ENCODE results near the gene CLN6. TPM values are rescaled to one million over a fixed set of nuclear protein-coding genes. Genes with fewer than 3 reads are reported as not detected.
"Not testable (repeated sequence)": the region's sequence is repeated elsewhere in the genome, so short reads cannot be mapped to it uniquely, and the experiment has no call there.

The CLN6 gene
- total RNA-seq, 1 experiment from 2014 or later = 22.7 TPM

DNA sequence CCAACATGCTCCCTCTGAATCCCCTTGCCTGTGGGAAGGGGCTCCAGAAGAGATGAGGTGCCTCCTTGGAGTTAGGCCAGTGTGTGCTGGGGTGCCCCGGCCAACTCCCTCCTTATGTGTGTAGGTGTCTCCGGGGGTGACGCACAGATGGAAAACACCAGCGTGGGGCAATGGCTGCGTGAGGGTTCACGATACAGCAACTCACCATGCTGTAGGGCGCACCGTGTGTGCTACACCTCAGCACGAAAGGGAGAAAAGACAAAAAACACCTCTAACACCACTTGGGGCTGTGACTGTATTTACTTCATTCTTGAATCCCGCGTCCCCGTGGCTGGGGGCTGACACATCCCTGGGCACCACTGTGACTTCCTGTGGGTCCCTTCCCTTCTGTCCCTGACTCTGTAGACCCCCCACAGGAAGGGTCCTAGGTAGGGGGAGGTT lies 22.8 kb downstream of the CLN6 start:
- no peak for DNase-seq (ENCODE audit: low read depth)

DNA sequence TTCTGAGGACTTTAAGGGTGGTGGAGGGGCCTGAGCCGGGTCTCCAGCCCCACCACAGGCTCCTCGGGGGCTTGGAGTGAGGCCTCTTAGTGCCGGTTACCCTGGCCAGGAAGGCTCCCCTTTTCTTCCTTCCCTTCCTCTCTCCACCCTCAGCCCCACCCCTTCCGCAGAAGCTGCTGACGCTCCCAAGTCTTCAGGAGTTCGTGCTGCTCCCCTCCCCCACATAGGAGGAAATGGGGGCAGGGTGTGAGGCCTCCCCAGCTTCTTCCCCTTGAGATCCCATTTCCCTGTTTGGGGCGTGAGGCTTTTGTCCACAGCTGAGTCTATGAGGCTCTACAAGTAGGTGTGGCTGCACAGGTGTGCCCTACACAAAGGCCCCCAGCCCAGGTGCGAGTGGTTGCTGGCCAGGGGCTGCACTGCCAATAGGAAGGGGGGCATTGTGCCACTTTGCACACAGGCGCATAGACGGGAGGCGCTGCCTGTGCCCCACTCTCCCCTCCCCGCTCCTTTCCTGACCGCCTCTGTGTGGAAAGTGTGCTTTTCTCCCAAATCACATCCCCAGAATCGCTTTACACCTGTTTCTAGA lies 23.5 kb downstream of the CLN6 start:
- no peak for DNase-seq (ENCODE audit: low read depth)

DNA sequence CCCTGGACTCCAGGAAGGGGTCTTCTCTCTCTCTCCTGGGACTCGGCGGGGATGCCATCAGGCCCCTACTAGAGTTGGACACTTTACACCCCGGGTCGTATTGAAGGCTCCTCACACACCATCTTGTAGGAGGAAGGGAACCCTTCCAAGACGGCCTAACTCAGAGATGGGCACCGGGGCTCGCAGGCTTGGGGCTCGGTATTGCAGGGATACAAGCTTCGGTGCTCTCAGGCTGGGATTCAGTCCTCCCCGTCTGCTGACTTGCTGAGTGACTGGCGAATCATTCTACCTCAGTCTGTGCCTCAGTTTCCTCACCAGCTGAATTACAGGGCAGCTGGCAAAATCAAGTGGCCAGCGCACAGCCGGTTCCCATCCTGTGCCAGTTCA lies 24.0 kb downstream of the CLN6 start:
- DNase-seq (ENCODE audit: low read depth) = no peak

DNA sequence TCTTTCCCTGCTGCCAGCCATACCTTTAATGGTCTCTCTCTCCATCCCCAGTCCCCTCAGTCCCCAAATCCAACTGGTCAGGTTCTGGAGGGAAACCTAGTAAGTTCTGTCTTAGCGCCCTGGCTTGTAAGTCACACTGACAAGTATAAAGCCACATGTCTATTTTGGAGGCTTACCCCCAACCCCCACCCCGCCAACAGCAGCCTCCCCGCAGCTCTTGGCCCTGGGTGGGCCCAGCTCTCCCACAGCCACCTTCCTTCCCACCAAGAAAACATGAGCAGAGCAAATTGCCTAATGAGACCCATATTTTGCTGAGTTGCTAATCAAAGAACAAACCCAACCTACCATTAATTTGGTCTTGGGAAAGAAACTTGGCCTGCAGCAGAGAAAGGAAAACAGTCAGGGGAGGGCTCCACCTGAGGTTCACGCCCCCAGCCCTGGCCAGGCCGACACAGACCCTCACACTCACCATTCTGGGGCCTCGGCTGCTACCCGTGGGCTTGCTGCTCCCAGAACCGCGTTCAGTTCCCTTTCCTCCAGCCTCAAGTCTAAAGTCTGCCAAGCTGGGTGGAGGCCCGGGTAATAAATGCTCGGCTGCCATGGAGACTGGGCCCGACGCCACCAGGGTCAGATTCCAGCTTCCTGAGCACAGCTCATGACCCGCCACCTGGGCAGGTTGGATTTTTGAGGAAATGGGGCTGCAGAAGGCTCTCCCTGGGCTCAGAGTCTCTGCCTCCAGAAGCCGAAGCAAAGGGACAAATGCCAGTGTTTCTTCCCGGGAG lies 24.6 kb downstream of the CLN6 start, which contains the start of gene CALML4:
TSS of gene CALML4 (minus strand) at position 557 of the 782 bp plus-strand sequence. CDS start at position 472, 85 bp downstream.
- no peak for DNase-seq (ENCODE audit: low read depth)

DNA sequence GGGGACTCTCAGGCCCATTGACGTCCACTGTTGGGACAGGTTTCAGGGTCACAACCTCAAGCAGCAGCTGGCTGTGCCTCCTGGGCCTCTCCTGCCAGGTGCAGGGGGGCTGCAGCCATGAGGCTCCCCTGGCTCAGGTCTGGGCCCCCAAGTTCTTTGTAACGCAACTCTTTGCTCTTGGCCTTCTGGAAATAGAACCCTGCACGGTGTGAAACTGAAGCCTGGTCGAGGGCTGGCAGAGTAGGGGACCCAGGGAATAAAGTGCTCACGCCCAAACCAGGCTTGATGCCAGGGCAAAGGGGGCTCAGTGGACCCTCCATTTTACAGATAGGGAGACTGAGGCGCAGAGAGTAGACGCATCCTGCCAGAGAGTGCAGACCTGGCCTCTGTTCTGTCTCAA lies 25.2 kb downstream of the CLN6 start:
- DNase-seq (ENCODE audit: low read depth) = no peak

DNA sequence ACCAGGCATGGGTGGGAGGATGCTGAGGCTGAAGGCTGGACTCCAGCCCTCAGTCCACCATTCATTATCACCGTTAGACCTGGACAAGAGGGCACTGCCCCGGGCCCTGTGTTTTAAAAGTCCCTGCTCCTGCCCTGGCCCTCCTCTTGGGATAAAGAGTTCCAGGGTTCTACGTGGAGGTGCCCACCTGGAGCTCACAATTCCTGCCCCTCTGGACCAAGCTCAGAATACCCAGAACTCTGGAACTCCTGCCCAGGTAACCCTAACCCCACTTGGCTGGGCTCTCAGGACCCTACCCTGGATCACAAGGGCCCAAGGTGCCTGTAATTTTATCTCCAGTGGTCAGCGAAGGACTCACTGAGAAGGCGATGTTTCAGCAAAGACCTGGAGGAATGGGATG lies 25.6 kb downstream of the CLN6 start:
- DNase-seq (ENCODE audit: low read depth) = no peak

DNA sequence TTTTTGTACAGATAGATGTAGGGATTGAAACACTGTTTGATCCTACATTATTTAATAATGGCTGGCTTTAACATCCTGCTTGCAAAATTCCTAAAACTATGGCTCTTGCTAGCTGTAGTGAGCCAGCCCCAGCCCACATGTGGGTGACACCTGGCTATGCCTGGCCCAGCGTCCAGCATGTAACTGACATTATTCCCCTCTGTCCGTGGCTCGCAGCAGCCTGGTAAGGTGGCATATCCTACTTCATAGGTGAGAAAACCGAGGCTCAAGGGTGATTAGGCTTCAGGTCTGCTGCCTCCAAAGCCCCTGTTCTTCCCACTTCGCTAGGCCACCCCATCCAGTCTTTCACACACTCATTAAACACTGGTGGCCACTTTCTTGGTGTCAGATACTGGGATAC lies 26.0 kb downstream of the CLN6 start:
- no peak for DNase-seq (ENCODE audit: low read depth)

DNA sequence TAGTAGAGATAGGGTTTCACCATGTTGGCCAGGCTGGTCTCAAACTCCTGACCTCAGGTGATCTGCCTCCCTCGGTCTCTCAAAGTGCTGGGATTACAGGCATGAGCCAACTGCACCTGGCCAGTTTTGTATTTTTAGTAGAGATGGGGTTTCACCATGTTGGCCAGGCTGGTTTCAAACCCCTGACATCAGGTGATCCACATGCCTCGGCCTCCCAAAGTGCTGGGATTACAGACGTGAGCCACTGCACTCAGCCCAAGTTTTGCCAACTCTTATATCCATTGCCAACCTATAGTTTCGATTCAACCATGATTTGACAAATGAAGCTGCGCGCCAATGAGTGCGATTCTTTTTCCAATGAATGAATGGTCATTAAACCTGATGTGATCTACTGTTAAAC lies 26.5 kb downstream of the CLN6 start:
- not testable (repeated sequence) for DNase-seq (ENCODE audit: low read depth)

DNA sequence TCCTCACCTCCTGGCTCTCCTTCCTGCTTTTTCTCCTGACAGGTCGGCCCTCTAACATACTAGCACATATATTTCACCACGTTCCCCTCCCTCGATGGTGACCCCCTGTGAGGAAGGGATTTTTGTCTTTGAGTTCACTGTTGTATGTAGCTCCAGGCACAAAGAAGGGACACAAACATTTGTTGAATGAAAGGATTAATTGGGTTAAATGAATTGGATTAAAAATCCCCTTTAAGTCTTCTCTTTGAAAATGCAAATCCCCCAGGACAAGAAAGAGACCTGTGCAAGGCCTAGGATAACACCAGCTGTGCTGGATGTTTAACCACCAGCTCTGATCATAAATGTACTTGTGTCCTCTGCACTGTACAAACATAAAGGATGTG lies 27.7 kb downstream of the CLN6 start:
- DNase-seq (ENCODE audit: low read depth) = no peak

DNA sequence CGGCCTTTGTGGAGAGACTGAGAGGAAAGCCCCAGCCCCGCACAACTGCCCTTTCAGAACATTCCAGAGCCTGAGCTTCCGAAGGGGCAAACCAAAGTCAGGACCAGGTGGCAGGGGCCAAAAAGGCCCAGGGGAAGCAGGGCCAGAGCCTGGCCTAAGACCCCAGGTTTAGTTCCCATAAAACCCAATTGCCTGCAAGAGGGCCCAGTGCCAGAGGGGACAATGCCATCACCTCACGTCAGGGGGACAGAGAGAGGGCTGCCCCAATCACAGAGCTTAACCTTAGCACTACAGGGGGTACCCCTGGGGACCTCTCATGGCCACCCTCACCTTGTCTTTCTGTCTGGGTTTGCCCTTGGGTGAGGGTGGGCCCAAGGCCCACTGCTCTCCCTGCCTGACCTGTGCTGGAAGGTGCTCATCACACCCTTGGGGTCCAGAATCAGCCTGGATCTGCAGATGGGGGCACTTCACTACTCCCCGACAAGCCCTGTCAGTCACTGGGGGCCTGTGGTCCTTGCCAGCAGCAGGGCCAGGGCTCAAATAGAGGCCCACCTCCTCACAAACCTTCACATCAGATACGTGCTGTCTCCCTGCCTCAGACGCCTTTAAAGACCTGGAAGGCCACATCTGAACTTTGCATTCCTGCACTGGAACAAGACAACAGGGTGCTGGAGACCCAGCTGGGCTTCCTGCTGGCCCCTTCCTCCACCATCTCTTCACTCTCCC lies 28.2 kb downstream of the CLN6 start:
- no peak for DNase-seq (ENCODE audit: low read depth)

DNA sequence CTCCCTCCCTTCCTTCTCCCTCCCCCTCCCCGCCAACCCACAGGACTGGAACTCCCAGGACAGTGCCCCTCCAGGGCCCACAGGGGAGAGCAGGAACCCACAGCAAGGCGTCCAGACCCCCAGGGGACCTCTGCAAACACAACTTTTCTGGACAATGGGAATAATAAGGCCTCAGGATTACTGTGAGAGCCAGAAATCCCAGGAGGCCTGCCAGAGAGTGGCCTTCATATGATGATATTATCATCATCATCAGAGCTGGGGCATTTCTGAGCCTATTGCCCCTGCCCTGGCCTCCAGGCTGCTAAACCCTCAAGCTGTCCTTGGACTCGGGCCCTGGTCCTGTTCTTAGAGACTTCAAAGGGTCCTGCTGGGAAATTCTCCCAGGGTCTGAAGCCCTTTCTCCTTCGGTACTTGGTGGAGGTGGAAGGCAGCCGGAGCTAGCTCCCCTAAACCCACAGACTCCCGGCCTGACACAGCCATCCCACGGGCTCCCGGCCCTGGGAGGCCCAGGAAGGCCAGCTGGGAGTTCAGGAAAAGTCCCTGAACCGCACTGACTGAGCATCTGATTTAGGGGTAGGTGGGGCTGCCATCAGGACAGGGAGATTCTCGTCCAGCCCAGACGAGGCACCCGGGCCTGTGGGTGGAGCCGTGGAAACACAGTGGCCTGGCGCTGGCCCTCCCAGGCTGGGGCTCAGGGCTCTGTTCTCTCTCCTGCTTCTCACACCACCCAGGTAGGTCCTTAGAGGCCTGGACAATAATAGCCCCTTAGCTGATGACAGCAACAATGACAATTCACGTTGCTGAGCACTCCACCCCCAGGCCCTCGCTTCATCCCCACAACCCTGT lies 29.3 kb downstream of the CLN6 start:
- DNase-seq (ENCODE audit: low read depth) = no peak

DNA sequence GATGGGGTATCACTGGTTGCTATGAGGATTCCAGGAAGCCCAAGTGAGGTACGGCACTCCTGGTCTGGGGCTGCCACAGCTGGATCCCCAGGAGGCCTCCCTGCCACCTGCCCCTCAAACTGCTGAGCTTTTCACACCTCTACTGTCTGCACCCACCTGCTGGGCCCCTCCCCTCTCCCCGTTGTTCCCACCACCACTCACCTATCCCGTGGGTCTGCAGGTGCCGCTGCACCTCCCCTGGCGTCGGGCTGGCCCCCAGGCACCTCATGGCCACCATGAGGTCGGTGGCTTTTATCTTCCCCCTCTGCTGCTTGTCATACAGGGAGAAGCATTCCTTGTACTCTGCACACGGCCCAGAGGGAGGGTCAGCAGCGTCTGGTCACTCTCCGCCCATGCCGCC lies 30.2 kb downstream of the CLN6 start:
- no peak for DNase-seq (ENCODE audit: low read depth)

DNA sequence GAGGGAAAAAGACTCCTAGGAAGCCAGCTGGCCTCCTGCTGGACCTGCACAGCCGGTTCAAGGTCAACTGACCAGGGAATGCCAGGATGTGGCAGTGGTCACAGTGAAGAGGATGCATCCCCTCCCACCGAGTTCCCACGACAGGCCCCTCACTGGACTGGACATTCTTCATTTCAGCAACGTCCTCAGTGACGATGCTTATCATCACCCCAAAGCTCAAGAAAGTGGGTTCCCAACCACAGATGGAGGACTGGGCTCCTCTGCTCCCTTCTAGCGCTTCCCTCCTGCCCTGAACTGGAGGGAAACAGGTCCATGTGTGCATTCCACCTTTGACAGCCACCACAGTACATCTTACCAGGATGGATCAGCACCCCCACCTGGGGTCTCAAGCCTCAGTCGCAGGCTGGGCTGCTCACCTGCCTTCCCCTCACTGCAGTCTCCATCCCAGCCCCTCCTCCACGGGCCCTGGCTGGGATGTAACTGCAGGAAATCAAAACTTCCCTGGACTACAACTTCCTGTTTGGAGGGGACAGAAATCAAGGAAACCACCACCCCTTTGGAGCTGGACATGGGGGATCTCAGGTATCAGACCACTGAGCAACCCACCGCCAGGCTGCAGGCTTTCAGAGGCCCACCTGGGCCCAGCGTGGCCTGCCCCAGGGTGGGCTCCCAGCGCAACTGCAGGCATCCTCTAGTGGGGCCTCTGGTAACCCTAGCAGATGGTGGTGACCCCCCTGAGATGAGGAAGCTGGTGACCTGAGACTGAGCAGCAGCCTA lies 31.7 kb downstream of the CLN6 start:
- DNase-seq (ENCODE audit: low read depth) = no peak

DNA sequence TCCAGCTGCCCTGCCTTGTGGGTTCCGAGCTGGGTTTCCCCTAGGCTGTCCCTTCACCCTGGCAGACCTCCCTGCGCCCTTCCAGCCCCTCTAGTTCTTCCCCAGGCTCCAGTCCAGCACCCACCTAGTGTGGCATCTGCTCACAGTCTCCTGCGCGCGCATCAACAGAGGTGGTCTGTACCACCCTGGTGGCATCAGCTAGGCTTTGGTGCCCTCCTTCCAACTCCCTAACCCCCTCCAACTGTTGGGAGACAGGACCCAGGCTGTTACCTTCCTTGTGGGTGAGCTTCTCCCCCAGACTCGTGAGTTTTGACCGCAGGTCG lies 32.4 kb downstream of the CLN6 start:
- no peak for DNase-seq (ENCODE audit: low read depth)

DNA sequence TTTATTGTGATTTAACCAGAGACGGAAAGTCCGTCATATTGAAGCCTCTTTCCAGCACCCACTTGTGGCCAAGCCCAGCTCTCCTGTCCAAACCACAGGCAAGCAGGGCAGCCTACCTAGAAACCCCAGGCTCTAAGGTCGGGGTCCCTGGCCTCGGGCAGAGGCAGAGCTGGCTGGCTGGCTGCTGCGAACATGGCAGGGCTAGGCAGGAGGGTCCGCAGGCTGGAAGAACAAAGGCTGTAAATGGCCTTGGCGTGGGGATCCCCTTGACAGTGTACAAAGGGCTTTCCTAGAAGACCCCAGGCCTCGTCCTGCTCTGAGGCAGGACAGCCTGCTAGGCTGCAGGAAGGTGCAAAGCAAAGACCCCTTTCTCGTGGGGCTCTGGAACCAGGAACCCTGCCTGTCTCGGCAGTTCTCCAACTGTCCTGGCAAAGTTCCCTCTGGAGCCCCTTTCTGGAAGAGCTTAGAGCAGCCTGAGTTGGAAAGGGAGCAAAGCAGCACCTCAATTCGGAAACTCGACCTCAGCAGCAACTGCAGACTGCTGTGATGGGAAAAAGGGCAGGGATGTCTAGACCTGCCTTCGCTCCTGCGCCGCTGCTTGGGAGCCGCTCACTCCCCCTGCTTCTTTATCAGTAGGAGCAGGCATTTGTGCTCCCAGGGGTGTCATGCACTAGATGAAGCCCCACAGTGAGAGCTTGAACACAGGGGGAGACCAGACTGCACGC lies 32.9 kb downstream of the CLN6 start:
- DNase-seq (ENCODE audit: low read depth) = no peak

DNA sequence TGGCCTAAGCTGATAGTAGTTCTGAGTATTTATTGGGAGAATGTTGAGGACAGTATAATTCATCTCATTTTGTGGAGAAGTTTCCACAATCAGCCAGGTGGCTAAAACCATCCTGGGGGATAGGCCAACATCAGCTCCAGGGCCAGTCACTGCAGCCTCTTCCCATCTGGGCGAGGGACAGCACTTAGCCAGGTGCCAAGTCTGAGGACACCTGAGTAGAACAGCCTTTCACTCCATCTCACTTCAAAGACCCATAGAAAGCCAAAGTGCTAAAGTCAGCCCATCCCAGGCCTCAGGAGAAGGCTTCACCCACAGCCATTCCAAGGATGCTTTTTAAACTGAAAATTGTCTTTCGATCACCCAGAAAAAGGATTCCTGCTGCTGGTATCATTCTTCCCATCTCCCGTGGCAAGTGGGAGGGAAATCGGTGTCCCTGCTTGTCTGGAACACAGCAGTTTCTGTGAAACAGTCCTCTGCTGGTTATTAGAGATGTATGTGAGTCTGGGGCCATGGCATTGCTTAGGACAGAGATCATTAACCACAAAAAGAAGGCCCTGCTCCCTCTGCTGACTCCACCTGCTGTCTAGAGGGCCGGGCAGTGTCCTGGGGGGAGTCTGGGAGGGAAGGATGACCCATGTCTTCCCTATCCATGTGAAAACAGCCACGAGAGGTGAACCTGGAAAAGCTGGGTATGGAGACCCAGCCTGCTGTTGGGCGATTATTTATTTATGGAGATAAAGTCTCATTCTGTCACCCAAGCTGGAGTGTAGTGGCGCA lies 34.0 kb downstream of the CLN6 start:
- DNase-seq (ENCODE audit: low read depth) = no peak

DNA sequence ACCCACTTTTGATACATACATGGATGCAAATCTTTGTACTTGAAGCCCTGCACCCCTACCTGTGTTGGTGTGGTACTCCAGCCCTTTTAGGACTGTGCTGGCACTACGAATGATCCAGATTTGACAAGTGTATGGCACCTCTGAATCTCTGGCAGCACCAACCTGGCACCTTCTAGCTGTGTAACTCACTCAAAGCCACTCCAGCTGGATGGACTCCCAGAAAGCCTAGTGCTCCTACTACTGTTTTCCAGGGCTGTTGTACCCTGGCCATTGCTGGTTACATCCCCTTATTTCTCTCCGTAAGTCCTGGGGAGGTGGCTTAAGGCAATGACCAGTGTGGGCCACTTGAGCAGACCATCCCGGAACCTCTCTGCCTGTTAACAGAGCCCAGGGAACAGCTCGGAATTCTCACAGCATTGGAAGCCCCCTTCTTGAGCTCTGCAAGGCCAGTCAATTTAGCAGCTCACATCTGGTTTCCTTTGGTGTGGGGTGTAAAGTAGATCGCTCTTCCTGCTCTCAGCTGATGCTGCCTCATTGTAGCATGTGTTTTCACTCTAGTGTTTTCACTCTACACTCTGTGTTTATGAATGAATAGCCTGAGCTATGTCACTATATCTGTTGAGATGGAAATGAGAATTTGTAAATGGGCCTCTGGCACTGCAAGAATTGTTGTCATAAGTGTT lies 36.6 kb downstream of the CLN6 start:
- no peak for DNase-seq (ENCODE audit: low read depth)

DNA sequence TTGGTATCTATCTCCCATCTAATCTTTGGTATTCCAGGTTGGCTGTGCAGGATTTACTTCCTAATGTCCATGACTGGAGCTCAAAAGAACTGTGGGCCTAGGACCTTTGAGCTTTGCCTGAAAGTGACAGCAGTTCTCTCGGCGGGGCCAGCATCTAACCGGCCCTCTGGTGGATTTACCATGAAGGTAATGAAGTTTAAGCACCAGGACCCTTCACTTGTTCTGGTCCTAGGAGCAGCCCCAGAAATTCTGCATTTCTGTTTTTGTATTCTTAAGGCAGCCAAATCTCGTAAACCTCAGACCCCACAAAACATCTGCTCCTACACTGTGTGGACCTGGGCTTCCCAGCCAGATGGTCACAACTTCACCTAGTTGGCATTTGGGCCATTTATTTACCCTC lies 37.4 kb downstream of the CLN6 start:
- DNase-seq (ENCODE audit: low read depth) = no peak

DNA sequence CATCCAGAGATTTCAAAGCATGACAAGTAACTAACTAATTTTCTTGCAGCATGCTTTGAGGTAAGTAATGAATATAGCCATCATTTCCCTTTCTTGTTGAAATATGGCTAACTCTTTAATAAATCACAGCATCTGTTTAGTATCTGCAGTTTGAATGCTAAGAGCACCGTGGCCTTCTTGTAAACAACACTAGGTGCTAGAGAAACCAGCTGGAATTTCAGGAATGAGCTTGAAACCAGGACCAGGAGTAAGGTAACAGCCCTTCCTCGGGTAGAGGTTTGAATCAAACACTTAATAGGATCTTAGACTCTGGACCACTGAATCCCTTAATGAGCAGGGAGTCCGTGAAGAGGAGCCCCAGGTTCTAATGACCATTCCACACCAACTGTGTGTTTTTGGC lies 38.0 kb downstream of the CLN6 start:
- no peak for DNase-seq (ENCODE audit: low read depth)
